Left ventricle myocardium inferior (tissue), 1 donor: Measurements from ENCODE around the gene OR51I1. TPM values are rescaled to one million over a fixed set of nuclear protein-coding genes. Genes with fewer than 3 reads are reported as not detected.
A peak's percentile ranks its signal among the peaks of the same experiment; 100 is the strongest.

ENCODE experiments used
- DNase-seq: peaks from one replicate; pipeline ENCODE4 v3.0.0-alpha.2; 2020
- H3K27ac ChIP-seq: fragments of 200-600 bp; replicated peaks from 2 replicates; pipeline ENCODE4 v1.8.0; 2021
- H3K27me3 ChIP-seq: fragments of 200-600 bp; 2 replicates; pipeline ENCODE4 v1.8.0; 2021; ENCODE audit warnings: low read depth
- H3K36me3 ChIP-seq: fragments of 200-600 bp; 2 replicates; pipeline ENCODE4 v1.8.0; 2021
- H3K4me1 ChIP-seq: fragments of 200-600 bp; 2 replicates; pipeline ENCODE4 v1.8.0; 2021
- H3K4me3 ChIP-seq: fragments of 200-600 bp; 2 replicates; pipeline ENCODE4 v1.8.0; 2021; ENCODE audit warnings: mild to moderate bottlenecking, moderate library complexity
- H3K9me3 ChIP-seq: fragments of 200-600 bp; replicated peaks from 2 replicates; pipeline ENCODE4 v1.8.0; 2021
- CTCF ChIP-seq: fragments of 200-600 bp; IDR thresholded peaks from 2 replicates; pipeline ENCODE4 v1.8.0; 2021; ENCODE audit warnings: antibody characterized with exemption, mild to moderate bottlenecking, borderline replicate concordance
- intact Hi-C: fragments of 100-400 bp; cut with micrococcal nuclease; formaldehyde crosslinking; loops from one replicate; pipeline ENCODE4 v1.11.0; 2022
- total RNA-seq: library from RNA; stranded (reverse); fragmentation: NEBNext Ultra II Directional; extraction: Animal tissue kit (Norgen Biotek cat#: 25700); gene quantifications from one replicate; pipeline ENCODE4 v1.2.1, GENCODE V29; 2021
- donor health status: DM: no; HTN: yes; CAD: no; lungs with severe emphysema.

The OR51I1 gene
- total RNA-seq, 1 donor from 2014 or later = not detected

DNA sequence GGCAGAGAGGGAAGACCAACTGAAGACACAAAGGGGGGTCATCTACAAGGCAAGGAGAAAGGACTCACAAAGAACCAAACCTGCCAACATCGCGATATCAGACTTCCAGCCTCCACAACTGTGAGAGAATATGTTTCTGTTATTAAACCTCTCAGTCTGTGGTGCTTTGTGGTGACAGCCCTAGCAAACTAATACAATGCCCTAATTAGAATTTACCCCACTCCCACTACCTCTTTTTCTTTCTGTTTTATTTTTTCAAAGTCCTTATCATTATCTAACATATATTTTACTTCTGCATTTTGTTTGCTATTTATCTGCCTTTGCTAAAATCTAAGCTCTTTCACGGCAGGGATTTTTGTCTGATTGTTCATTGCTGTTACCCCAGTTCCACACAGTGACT is 44.7 kb upstream of the OR51I1 start:
- H3K27ac ChIP-seq = no peak overlapping the region
- no peak for DNase-seq
- intact Hi-C loops = no loop called here
- no peaks in the 10 kb centered on the region for H3K4me1 ChIP-seq
- H3K9me3 ChIP-seq = no peaks in the 10 kb centered on the region
- H3K27me3 ChIP-seq = no peaks in the 10 kb centered on the region
- no peak overlapping the region for H3K4me3 ChIP-seq
- H3K36me3 ChIP-seq = no peaks in the 10 kb centered on the region
- no peak for TF ChIP-seq CTCF

- intact Hi-C loops = no loop called here
- DNase-seq = no peak
- H3K36me3 ChIP-seq = no peaks in the 10 kb centered on the region
- no peak overlapping the region for H3K27ac ChIP-seq
- peak; percentile 86 for TF ChIP-seq CTCF
- H3K9me3 ChIP-seq = no peaks in the 10 kb centered on the region
- no peak overlapping the region for H3K4me3 ChIP-seq
- H3K27me3 ChIP-seq = no peaks in the 10 kb centered on the region
- no peaks in the 10 kb centered on the region for H3K4me1 ChIP-seq
These were observed 35.0 kb upstream of the OR51I1 start for GRCh38 chr11:5476186-5476819.

- intact Hi-C loops = loop anchor here (5.0 kb wide), 1 partner anchor 333 kb away; the partner anchor contains the start of gene OR52N2
- DNase-seq = no peak
These were observed 32.6 kb upstream of the OR51I1 start for GRCh38 chr11:5473921-5474320.

GRCh38 chr11:5467527-5467926 is 26.2 kb upstream of the OR51I1 start:
- H3K4me3 ChIP-seq = no peak overlapping the region
- no peaks in the 10 kb centered on the region for H3K9me3 ChIP-seq
- H3K27ac ChIP-seq = no peak overlapping the region
- TF ChIP-seq CTCF = no peak
- no peaks in the 10 kb centered on the region for H3K27me3 ChIP-seq
- DNase-seq = no peak
- H3K36me3 ChIP-seq = no peaks in the 10 kb centered on the region
- H3K4me1 ChIP-seq = no peaks in the 10 kb centered on the region
- intact Hi-C loops = loop anchor here (10.0 kb wide), 1 partner anchor 87 kb away; no protein-coding TSS in a partner anchor

More at GRCh38 chr11:5473921-5474320, 32.6 kb upstream of the OR51I1 start:
- H3K4me1 ChIP-seq = no peaks in the 10 kb centered on the region
- no peaks in the 10 kb centered on the region for H3K36me3 ChIP-seq
- no peaks in the 10 kb centered on the region for H3K27me3 ChIP-seq
- no peak for TF ChIP-seq CTCF
- no peaks in the 10 kb centered on the region for H3K9me3 ChIP-seq
- H3K27ac ChIP-seq = no peak overlapping the region
- no peak overlapping the region for H3K4me3 ChIP-seq

- no peak for TF ChIP-seq CTCF
- intact Hi-C loops = loop anchor here (10.0 kb wide), 1 partner anchor 94 kb away; no protein-coding TSS in a partner anchor
- no peak overlapping the region for H3K27ac ChIP-seq
These were observed 19.8 kb upstream of the OR51I1 start for GRCh38 chr11:5460983-5461621.

More at GRCh38 chr11:5460983-5461621, 19.8 kb upstream of the OR51I1 start:
- Histone ChIP-seq H3K4me1 (no peaks in the 10 kb centered on the region), H3K4me3 (no peak overlapping the region), H3K9me3 (no peaks in the 10 kb centered on the region), H3K36me3 (no peaks in the 10 kb centered on the region), H3K27me3 (no peaks in the 10 kb centered on the region)
- DNase-seq = no peak
